Measurements from ENCODE around the gene CIZ1.

GRCh38 chr9:128203024-128203706 is 11.8 kb upstream of the CIZ1 start, which contains the start of gene DNM1:
- TF ChIP-seq, protein P1, sequence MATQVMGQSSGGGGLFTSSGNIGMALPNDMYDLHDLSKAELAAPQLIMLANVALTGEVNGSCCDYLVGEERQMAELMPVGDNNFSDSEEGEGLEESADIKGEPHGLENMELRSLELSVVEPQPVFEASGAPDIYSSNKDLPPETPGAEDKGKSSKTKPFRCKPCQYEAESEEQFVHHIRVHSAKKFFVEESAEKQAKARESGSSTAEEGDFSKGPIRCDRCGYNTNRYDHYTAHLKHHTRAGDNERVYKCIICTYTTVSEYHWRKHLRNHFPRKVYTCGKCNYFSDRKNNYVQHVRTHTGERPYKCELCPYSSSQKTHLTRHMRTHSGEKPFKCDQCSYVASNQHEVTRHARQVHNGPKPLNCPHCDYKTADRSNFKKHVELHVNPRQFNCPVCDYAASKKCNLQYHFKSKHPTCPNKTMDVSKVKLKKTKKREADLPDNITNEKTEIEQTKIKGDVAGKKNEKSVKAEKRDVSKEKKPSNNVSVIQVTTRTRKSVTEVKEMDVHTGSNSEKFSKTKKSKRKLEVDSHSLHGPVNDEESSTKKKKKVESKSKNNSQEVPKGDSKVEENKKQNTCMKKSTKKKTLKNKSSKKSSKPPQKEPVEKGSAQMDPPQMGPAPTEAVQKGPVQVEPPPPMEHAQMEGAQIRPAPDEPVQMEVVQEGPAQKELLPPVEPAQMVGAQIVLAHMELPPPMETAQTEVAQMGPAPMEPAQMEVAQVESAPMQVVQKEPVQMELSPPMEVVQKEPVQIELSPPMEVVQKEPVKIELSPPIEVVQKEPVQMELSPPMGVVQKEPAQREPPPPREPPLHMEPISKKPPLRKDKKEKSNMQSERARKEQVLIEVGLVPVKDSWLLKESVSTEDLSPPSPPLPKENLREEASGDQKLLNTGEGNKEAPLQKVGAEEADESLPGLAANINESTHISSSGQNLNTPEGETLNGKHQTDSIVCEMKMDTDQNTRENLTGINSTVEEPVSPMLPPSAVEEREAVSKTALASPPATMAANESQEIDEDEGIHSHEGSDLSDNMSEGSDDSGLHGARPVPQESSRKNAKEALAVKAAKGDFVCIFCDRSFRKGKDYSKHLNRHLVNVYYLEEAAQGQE (IDR thresholded peaks at IDR 0.05; ENCODE audit: insufficient read depth in 1 of 2, low read depth in 2 of 2, low read length in 2 of 2), result no peak
- TF ChIP-seq TAF1 (IDR thresholded peaks at IDR 0.05; ENCODE audit: borderline replicate concordance, insufficient read depth, low read length) (no peak), SIN3A (IDR thresholded peaks at IDR 0.05; ENCODE audit: borderline replicate concordance, insufficient read depth, low read length) (no peak), POLR2AphosphoS5 (IDR thresholded peaks at IDR 0.05; ENCODE audit: low read depth, low read length) (no peak), FOXP2 (optimal IDR thresholded peaks at IDR 0.05; ENCODE audit: borderline replicate concordance, extremely low read depth, extremely low read length, insufficient read depth) (no peak)

Data from PFSK-1 (cell line).